ENCODE data around the gene SLC26A5.

SLC26A5 gene

GRCh38 chr7:103379270-103379975 is 66.6 kb downstream of the SLC26A5 start:
- Histone ChIP-seq H3K4me1 (ENCODE audit: insufficient read depth, low read length, poor library complexity, severe bottlenecking) (no peaks in the 10 kb centered on the region), H4K20me1 (ENCODE audit: insufficient read depth, low read length, poor library complexity, severe bottlenecking) (no peaks in the 10 kb centered on the region), H3F3A (ENCODE audit: low read depth) (no peaks in the 10 kb centered on the region), H2AFZ (ENCODE audit: low read length) (peak overlapping the region; percentile 65; the same call in 1 of the 2 replicates), H3K79me2 (ENCODE audit: insufficient read depth, low read length) (no peaks in the 10 kb centered on the region), H3K9ac (ENCODE audit: low read depth, low read length, poor library complexity, severe bottlenecking) (no peak overlapping the region), H3K4me2 (ENCODE audit: low read depth, low read length, poor library complexity, severe bottlenecking) (no peak overlapping the region), H3K9me2 (replicated peaks; ENCODE audit: low read depth, low read length) (no peaks in the 10 kb centered on the region), H3K36me3 (ENCODE audit: insufficient read depth, low read length) (no peaks in the 10 kb centered on the region), H3K4me3 (ENCODE audit: low read length, poor library complexity, severe bottlenecking) (no peak overlapping the region), H3K9me3 (ENCODE audit: insufficient read depth, low read depth, low read length) (no peaks in the 10 kb centered on the region), H3K27me3 (ENCODE audit: insufficient read depth, low read length, poor library complexity, severe bottlenecking) (no peaks in the 10 kb centered on the region)
- TF ChIP-seq CTCF (conservative IDR thresholded peaks at IDR 0.05; ENCODE audit: low read length) (no peak), EZH2phosphoT487 (IDR thresholded peaks at IDR 0.05; ENCODE audit: borderline replicate concordance) (no peak)

GRCh38 chr7:103373866-103374643 is 72.0 kb downstream of the SLC26A5 start:
- no peak overlapping the region for H3K4me3 ChIP-seq (ENCODE audit: low read length, poor library complexity, severe bottlenecking)
- H3K9me2 ChIP-seq (replicated peaks; ENCODE audit: low read depth, low read length), result no peaks in the 10 kb centered on the region
- H3K27me3 ChIP-seq (ENCODE audit: insufficient read depth, low read length, poor library complexity, severe bottlenecking), result no peaks in the 10 kb centered on the region
- no peaks in the 10 kb centered on the region for H3K9me3 ChIP-seq (ENCODE audit: insufficient read depth, low read depth, low read length)
- H2AFZ ChIP-seq (ENCODE audit: low read length), result 0 out of 2 replicates have a peak overlapping the region, but pooled peaks have one; percentile 54
- peaks cover 15% of the 10 kb centered on the region; the same call in 1 of the 2 replicates for H3K36me3 ChIP-seq (ENCODE audit: insufficient read depth, low read length)
- no peaks in the 10 kb centered on the region for H3K79me2 ChIP-seq (ENCODE audit: insufficient read depth, low read length)
- no peaks in the 10 kb centered on the region for H3K4me1 ChIP-seq (ENCODE audit: insufficient read depth, low read length, poor library complexity, severe bottlenecking)
- H3F3A ChIP-seq (ENCODE audit: low read depth), result no peaks in the 10 kb centered on the region
- H3K9ac ChIP-seq (ENCODE audit: low read depth, low read length, poor library complexity, severe bottlenecking), result no peak overlapping the region
- no peak overlapping the region for H3K4me2 ChIP-seq (ENCODE audit: low read depth, low read length, poor library complexity, severe bottlenecking)
- no peak for TF ChIP-seq EZH2phosphoT487 (IDR thresholded peaks at IDR 0.05; ENCODE audit: borderline replicate concordance)
- no peak for TF ChIP-seq CTCF (conservative IDR thresholded peaks at IDR 0.05; ENCODE audit: low read length)
- no peaks in the 10 kb centered on the region for H4K20me1 ChIP-seq (ENCODE audit: insufficient read depth, low read length, poor library complexity, severe bottlenecking)

GRCh38 chr7:103369432-103369831 is 76.6 kb downstream of the SLC26A5 start:
- no peaks in the 10 kb centered on the region for H3K9me2 ChIP-seq (replicated peaks; ENCODE audit: low read depth, low read length)
- H2AFZ ChIP-seq (ENCODE audit: low read length), result no peak overlapping the region
- no peaks in the 10 kb centered on the region for H3F3A ChIP-seq (ENCODE audit: low read depth)
- H3K36me3 ChIP-seq (ENCODE audit: insufficient read depth, low read length), result peaks cover 60% of the 10 kb centered on the region
- no peaks in the 10 kb centered on the region for H4K20me1 ChIP-seq (ENCODE audit: insufficient read depth, low read length, poor library complexity, severe bottlenecking)
- H3K27me3 ChIP-seq (ENCODE audit: insufficient read depth, low read length, poor library complexity, severe bottlenecking), result no peaks in the 10 kb centered on the region
- H3K4me3 ChIP-seq (ENCODE audit: low read length, poor library complexity, severe bottlenecking), result no peak overlapping the region
- no peaks in the 10 kb centered on the region for H3K9me3 ChIP-seq (ENCODE audit: insufficient read depth, low read depth, low read length)
- H3K4me1 ChIP-seq (ENCODE audit: insufficient read depth, low read length, poor library complexity, severe bottlenecking), result no peaks in the 10 kb centered on the region
- H3K79me2 ChIP-seq (ENCODE audit: insufficient read depth, low read length), result no peaks in the 10 kb centered on the region
- H3K9ac ChIP-seq (ENCODE audit: low read depth, low read length, poor library complexity, severe bottlenecking), result no peak overlapping the region
- no peak overlapping the region for H3K4me2 ChIP-seq (ENCODE audit: low read depth, low read length, poor library complexity, severe bottlenecking)
- TF ChIP-seq EZH2phosphoT487 (IDR thresholded peaks at IDR 0.05; ENCODE audit: borderline replicate concordance) (no peak), CTCF (conservative IDR thresholded peaks at IDR 0.05; ENCODE audit: low read length) (no peak)

Measured in Loucy (cell line).